Measurements from ENCODE around the gene UGT2B7.

The UGT2B7 gene

DNA sequence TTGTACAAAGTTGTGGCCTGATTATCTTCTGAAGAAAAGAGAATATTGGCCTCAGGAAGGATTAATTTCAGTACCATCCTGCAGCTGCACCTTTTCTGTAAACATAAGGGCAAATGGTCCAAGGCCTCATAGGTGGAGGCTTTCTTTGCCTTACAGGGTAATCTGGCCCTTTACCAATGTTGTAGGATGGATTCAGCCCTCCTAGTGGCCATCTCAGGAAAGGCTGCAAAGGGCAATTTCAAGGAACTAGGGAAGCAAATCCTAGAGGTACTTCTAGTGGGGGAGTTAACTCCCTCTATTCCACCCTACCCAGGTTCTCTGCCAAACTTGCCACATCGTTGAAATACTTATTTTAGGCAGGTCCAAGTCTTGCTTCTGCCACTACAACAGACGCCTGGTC is 60.6 kb downstream of the UGT2B7 start:
- no peak for DNase-seq (ENCODE audit: low read depth in 2 of 2)
